GM12865 (cell line): ENCODE results near the gene STIM2.
A peak's percentile ranks its signal among the peaks of the same experiment; 100 is the strongest.
"Not testable (repeated sequence)": the region's sequence is repeated elsewhere in the genome, so short reads cannot be mapped to it uniquely, and the experiment has no call there.

Experiments used
- DNase-seq: peaks from one replicate; pipeline ENCODE4 v3.0.0; 2010; ENCODE audit warnings: low read depth
- H3K4me3 ChIP-seq: 2 replicates; pipeline ENCODE4 v1.5.1; 2011; ENCODE audit warnings: mild to moderate bottlenecking, low read depth, low read length, control low read depth
- TF ChIP-seq, protein P1 (sequence below): IDR thresholded peaks from 2 replicates; pipeline ENCODE4 v1.5.1; 2011; ENCODE audit warnings: low read length, control low read depth, low read depth, inconsistent platforms; ENCODE audit not compliant: insufficient read depth; ENCODE audit errors: missing control alignments

The STIM2 gene

DNA sequence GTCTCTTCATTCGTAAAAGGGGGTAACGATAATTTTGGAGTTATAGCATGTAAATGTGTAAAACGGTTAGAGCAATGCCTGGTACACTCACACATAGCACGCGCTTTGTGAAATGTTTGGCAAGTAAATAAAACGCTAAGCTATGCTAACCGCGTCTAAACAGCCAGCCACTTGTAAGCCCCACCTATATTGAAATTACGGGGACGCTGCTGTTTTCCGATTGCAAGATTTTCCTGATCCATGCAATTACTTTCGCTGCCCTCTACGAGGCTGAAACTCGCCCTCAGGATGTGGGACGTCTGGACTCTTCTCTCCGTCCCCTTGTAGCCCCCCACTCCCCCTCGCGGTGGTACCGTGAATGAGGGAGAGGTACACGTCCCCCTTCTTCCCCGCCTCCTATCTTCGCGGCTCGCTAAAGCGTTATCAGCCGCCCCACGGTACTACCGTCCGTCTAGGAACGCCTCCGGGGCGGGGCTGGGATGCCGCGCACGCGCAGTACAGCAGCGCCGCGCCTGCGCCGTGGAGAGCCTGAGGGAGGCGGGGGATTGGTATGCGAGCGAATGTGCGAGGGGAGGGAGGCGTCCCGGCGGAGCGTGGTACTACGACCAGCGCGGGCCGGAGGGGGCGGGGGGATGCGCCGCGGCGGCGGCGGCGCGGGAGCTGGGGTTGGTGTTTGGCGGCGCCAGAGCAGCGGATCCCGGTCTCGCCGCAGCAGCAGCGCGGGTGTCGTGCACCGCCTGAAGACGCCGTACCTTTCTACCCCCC lies at the start of gene STIM2:
TSS of gene STIM2 (plus strand) at position 685 of the 765 bp plus-strand sequence.
- peak within 1 kb of the TSS; percentile 70 for H3K4me3 ChIP-seq
- DNase-seq, result peak; percentile 98
- TF ChIP-seq, protein P1, sequence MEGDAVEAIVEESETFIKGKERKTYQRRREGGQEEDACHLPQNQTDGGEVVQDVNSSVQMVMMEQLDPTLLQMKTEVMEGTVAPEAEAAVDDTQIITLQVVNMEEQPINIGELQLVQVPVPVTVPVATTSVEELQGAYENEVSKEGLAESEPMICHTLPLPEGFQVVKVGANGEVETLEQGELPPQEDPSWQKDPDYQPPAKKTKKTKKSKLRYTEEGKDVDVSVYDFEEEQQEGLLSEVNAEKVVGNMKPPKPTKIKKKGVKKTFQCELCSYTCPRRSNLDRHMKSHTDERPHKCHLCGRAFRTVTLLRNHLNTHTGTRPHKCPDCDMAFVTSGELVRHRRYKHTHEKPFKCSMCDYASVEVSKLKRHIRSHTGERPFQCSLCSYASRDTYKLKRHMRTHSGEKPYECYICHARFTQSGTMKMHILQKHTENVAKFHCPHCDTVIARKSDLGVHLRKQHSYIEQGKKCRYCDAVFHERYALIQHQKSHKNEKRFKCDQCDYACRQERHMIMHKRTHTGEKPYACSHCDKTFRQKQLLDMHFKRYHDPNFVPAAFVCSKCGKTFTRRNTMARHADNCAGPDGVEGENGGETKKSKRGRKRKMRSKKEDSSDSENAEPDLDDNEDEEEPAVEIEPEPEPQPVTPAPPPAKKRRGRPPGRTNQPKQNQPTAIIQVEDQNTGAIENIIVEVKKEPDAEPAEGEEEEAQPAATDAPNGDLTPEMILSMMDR, result peak; percentile 26

DNA sequence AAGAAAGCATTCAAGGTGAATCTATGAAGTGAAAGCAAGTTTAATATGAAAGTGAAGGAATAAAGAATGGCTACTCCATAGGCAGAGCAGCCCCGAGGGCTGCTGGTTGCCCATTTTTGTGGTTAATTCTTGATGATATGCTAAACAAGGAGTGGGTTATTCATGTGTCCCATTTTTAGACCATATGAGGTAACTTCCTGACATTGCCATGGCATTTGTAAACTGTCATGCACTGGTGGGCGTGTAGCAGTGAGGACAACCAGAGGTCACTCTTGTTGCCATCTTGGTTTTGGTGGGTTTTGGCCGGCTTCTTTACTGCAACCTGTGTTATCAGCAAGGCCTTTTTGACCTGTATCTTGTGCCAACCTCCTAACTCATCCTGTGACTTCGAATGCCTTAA lies 49.1 kb upstream of the STIM2 start:
- H3K4me3 ChIP-seq, DNase-seq: not testable (repeated sequence)

DNA sequence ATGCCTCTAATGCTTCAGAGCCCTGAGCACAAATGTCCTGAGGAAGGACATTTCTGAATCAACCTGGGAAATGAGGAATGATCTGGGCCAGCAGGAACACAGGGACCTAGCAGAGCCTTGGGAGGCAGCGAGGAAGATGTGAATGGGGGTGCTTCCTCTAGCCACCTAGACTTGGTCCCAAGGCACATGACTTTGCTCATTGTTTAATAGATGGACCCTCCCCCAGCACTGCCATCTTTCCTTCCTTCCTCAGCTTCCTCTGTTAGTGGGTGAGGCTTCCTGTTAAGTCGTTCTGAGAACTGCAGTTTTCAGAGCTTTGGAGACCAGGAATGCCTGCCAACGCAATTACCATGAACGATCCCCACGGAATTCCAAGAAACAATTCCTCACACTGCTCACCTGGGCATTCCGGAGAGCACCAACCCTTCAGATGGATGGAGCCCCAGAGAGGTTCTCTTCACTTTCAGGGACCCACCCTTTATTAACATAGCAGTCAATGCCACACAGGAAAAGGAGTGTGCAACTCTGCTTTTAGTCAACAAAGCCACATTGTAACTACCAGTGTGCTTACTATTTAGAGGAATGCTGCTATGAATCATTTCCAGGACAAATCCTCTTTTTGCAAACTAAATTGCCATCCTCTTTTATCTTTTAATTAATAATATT lies 48.5 kb upstream of the STIM2 start:
- TF ChIP-seq, protein P1, result no peak
- H3K4me3 ChIP-seq, result no peak overlapping the region
- no peak for DNase-seq

DNA sequence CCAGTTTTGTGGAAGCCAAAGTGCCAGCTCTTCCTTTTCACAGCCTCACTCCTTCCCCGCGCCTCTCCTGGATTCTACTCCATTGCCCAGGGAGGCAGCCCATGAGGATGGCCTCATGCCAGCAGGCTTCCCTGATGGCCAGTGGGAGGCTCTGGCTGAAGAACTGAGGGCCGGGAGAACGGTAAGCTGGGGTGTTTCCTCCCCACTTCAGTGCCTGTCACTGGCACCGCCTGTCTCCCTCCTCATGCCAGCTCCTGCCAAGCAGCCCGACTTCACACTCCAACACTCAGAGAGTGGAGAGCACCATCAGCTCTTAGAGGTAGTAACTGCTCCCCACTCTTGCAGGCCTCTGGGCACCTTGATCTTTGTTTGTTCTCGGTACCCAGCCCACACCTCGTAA lies 46.9 kb upstream of the STIM2 start:
- TF ChIP-seq, protein P1, result no peak
- DNase-seq, result no peak
- H3K4me3 ChIP-seq, result no peak overlapping the region

DNA sequence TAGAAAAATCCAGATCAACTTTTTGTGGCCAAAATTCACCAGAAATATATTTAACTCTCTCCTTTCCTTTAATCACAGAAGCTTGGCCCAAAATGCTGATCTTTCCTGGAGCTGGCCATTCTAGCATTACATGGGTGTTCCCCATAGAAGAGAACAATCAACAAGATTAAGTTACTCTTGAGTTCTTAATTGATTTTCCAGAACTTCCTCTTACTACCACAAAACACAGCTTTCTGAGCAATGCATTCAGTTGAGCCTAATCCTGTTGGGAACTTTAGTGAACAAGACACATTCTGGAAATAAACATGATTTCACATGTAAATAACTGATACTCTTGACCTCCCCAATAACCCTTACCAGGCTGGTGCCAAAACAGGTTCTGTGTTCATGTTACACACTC lies 45.4 kb upstream of the STIM2 start:
- no peak for DNase-seq
- TF ChIP-seq, protein P1, result no peak
- H3K4me3 ChIP-seq, result no peak overlapping the region

DNA sequence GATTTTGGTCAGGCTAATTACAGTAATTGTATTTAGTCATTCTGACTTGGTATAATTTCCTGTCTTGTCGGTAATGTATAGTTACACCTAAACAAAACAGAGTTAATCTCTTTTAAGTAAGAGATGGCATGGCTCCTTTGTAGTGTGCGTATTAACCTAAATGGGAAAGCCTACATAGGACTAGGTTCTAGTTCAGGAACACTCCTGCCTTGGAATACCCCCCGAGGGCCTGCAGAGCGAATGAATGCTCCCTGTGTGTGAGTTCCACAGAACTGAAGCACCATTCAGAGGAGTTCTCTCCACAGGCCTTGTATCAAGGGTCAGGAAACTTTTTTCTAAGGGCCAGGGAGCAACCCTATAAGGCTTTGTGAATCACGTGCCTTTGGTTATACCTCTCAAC lies 44.9 kb upstream of the STIM2 start:
- TF ChIP-seq, protein P1, result no peak
- no peak overlapping the region for H3K4me3 ChIP-seq
- no peak for DNase-seq

DNA sequence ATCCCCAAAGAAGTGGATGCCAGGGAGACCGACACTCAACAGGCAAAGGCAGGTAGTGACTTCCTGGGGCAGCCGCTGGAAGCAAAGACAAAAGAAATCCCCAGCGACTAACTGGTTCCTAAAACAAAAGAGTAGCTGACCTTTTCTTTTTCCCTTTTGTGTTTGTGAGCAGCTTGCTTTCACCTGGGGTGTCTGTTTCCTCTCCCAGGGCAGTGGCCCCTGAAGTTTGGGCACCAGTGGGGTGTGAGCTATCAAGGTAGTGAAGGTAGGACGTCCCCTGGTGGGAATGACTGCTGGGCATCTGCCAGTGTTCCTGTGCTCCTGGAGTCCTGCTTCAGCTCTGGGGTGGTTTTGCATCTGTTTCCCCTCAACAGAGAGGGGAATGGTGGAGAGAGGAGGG lies 41.6 kb upstream of the STIM2 start:
- DNase-seq, result no peak
- TF ChIP-seq, protein P1, result no peak
- H3K4me3 ChIP-seq, result no peak overlapping the region
